HepG2 (cell line): ENCODE results near the gene PDPK1. TPM values are rescaled to one million over a fixed set of nuclear protein-coding genes. Genes with fewer than 3 reads are reported as not detected.

Experiments
- CEBPG ChIP-seq: IDR thresholded peaks from 2 replicates; pipeline ENCODE4 v1.6.1; 2016
- GFI1 ChIP-seq: sonication (generic); formaldehyde crosslinking; IDR thresholded peaks from 2 replicates; pipeline ENCODE4 v1.5.0; 2020; ENCODE audit warnings: missing genetic modification reagents, mild to moderate bottlenecking, borderline replicate concordance
- KLF11 ChIP-seq: IDR thresholded peaks from 2 replicates; pipeline ENCODE4 v1.6.1; 2016; ENCODE audit warnings: missing compliant biosample characterization
- KLF6 ChIP-seq: IDR thresholded peaks from 2 replicates; pipeline ENCODE4 v1.8.0; 2016; ENCODE audit warnings: missing biosample characterization, missing genetic modification reagents
- MAFF ChIP-seq: IDR thresholded peaks from 2 replicates; pipeline ENCODE4 v1.6.1; 2011; ENCODE audit warnings: low read depth, low read length, improper control_type of control experiment
- PCBP1 ChIP-seq: fragments of 200-400 bp; formaldehyde crosslinking; IDR thresholded peaks from 2 replicates; pipeline ENCODE4 v1.6.1; 2017; ENCODE audit warnings: mild to moderate bottlenecking, low read depth, low read length, borderline replicate concordance
- RXRB ChIP-seq: IDR thresholded peaks from 2 replicates; pipeline ENCODE4 v1.6.1; 2016; ENCODE audit warnings: borderline replicate concordance, missing genetic modification reagents, missing compliant biosample characterization
- SAP130 ChIP-seq: IDR thresholded peaks from 2 replicates; pipeline ENCODE4 v1.6.1; 2016; ENCODE audit warnings: low read depth
- SIN3A ChIP-seq: IDR thresholded peaks from 2 replicates; pipeline ENCODE4 v1.6.1; 2011; ENCODE audit warnings: low read depth, mild to moderate bottlenecking, control low read depth, low read length, borderline replicate concordance
- TEAD3 ChIP-seq: optimal IDR thresholded peaks from 2 replicates; pipeline ENCODE3; 2016; ENCODE audit warnings: borderline replicate concordance
- YEATS2 ChIP-seq: sonication (generic); formaldehyde crosslinking; IDR thresholded peaks from 2 replicates; pipeline ENCODE4 v1.4.0; 2020; ENCODE audit warnings: missing genetic modification reagents, borderline replicate concordance
- ZFY ChIP-seq: sonication (generic); formaldehyde crosslinking; IDR thresholded peaks from 2 replicates; pipeline ENCODE4 v1.4.0; 2020; ENCODE audit warnings: missing genetic modification reagents
- ZNF317 ChIP-seq: sonication (generic); formaldehyde crosslinking; IDR thresholded peaks from 2 replicates; pipeline ENCODE4 v1.5.0; 2020; ENCODE audit warnings: mild to moderate bottlenecking, missing genetic modification reagents
- ZNF816 ChIP-seq: sonication (generic); formaldehyde crosslinking; IDR thresholded peaks from 2 replicates; pipeline ENCODE4 v1.8.0; 2022; ENCODE audit warnings: missing genetic modification reagents, mild to moderate bottlenecking, borderline replicate concordance
- polyA plus RNA-seq, 8 experiments: library from polyadenylated mRNA; depleted of rRNA in 3 of 8; stranded (reverse) in 7 of 8; unstranded in 1 of 8; fragments of >200 nt; fragmentation: Illumina TruSeq in 4 of 8; extraction: Trizol in 4 of 8; gene quantifications; 2 replicates each; pipeline versions ENCODE4 v1.2.1 to v1.2.3, GENCODE V29; 2011 to 2016; ENCODE audit warnings: low read depth in 4 of 8, missing spikeins in 1 of 8, mixed read lengths in 1 of 8; ENCODE audit not compliant: insufficient read depth in 1 of 8
- total RNA-seq, 5 experiments: library from RNA; depleted of rRNA; stranded (reverse); fragments of >200 nt; fragmentation: Illumina TruSeq; extraction: Trizol; gene quantifications; 2 replicates each; pipeline ENCODE4 v1.2.3, GENCODE V29; 2016; ENCODE audit warnings: low read depth in 1 of 5
- TF ChIP-seq, protein P1 (sequence below): IDR thresholded peaks from 2 replicates; pipeline ENCODE4 v1.6.1; 2016
- TF ChIP-seq, protein P2 (sequence below): sonication (generic); formaldehyde crosslinking; IDR thresholded peaks from 2 replicates; pipeline ENCODE4 v1.4.0; 2020; ENCODE audit warnings: mild to moderate bottlenecking, missing genetic modification reagents
- TF ChIP-seq, protein P3 (sequence below): sonication (generic); formaldehyde crosslinking; IDR thresholded peaks from 2 replicates; pipeline ENCODE4 v1.4.0; 2020; ENCODE audit warnings: mild to moderate bottlenecking, missing genetic modification reagents, borderline replicate concordance

PDPK1 gene
- total and polyA plus RNA-seq, 2 of the 13 experiments (the other 11 are each of a cell fraction or from before 2014, with no cell fraction given), result 59.6 to 129 TPM

DNA sequence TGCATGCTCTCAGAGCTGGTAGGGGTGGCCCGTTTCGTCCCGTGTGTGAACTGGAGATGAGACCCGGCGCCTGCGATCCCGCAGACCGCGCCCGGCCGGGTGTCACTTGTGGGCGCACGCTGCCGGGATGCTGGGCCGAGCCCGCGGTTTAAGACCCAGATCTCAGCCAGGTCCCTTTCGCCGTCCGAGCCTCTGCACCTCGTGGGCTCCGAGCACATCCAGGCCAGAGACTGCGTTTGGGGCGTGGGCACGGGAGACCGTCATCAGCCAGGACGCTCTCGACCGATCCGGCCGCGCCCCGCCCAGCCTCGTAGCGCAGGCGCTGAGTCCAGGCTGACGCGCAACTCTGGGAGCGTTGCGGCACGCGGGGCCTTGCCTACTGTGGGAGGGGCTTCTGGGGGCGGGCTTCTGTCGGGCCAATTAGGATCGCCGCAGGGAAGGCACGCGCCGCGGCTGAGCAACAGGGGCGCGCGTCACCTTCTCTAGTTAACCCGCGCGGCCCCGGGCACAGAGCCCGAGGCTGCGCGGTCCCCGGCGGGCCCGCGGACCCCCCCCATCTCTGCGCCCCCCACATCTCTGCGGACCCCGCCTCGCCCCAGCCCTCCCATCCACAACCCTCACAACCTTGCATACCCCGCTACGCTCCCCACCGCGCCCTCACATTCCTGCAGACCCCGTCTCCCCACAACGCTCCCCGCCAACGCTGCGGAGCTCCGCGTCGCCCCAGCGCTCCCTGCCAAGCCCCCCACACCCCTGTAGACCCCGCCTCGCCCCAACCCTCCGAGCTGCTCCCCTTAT, 5.9 kb upstream of the PDPK1 start (continued):
- TF ChIP-seq, protein P1, sequence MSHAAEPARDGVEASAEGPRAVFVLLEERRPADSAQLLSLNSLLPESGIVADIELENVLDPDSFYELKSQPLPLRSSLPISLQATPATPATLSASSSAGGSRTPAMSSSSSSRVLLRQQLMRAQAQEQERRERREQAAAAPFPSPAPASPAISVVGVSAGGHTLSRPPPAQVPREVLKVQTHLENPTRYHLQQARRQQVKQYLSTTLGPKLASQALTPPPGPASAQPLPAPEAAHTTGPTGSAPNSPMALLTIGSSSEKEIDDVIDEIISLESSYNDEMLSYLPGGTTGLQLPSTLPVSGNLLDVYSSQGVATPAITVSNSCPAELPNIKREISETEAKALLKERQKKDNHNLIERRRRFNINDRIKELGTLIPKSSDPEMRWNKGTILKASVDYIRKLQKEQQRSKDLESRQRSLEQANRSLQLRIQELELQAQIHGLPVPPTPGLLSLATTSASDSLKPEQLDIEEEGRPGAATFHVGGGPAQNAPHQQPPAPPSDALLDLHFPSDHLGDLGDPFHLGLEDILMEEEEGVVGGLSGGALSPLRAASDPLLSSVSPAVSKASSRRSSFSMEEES, result peak; percentile 61; the same call in 1 of the 2 replicates
- peak; percentile 65; the same call in 1 of the 2 replicates for TF ChIP-seq SIN3A
- 0 out of 2 replicates have a peak, but pooled peaks have one; percentile 43 for TF ChIP-seq KLF6 (CRISPR knock-in tag)
- peak; percentile 73 for TF ChIP-seq ZFY
- TF ChIP-seq ZNF317 (CRISPR knock-in tag), result 0 out of 2 replicates have a peak, but pooled peaks have one; percentile 11
- TF ChIP-seq SAP130, result peak; percentile 90
- no peak for TF ChIP-seq ZNF816 (CRISPR knock-in tag)
- 0 out of 2 replicates have a peak, but pooled peaks have one; percentile 49 for TF ChIP-seq RXRB (CRISPR knock-in tag)
- peak; percentile 75; the same call in 1 of the 2 replicates for TF ChIP-seq YEATS2
- TF ChIP-seq, protein P2, sequence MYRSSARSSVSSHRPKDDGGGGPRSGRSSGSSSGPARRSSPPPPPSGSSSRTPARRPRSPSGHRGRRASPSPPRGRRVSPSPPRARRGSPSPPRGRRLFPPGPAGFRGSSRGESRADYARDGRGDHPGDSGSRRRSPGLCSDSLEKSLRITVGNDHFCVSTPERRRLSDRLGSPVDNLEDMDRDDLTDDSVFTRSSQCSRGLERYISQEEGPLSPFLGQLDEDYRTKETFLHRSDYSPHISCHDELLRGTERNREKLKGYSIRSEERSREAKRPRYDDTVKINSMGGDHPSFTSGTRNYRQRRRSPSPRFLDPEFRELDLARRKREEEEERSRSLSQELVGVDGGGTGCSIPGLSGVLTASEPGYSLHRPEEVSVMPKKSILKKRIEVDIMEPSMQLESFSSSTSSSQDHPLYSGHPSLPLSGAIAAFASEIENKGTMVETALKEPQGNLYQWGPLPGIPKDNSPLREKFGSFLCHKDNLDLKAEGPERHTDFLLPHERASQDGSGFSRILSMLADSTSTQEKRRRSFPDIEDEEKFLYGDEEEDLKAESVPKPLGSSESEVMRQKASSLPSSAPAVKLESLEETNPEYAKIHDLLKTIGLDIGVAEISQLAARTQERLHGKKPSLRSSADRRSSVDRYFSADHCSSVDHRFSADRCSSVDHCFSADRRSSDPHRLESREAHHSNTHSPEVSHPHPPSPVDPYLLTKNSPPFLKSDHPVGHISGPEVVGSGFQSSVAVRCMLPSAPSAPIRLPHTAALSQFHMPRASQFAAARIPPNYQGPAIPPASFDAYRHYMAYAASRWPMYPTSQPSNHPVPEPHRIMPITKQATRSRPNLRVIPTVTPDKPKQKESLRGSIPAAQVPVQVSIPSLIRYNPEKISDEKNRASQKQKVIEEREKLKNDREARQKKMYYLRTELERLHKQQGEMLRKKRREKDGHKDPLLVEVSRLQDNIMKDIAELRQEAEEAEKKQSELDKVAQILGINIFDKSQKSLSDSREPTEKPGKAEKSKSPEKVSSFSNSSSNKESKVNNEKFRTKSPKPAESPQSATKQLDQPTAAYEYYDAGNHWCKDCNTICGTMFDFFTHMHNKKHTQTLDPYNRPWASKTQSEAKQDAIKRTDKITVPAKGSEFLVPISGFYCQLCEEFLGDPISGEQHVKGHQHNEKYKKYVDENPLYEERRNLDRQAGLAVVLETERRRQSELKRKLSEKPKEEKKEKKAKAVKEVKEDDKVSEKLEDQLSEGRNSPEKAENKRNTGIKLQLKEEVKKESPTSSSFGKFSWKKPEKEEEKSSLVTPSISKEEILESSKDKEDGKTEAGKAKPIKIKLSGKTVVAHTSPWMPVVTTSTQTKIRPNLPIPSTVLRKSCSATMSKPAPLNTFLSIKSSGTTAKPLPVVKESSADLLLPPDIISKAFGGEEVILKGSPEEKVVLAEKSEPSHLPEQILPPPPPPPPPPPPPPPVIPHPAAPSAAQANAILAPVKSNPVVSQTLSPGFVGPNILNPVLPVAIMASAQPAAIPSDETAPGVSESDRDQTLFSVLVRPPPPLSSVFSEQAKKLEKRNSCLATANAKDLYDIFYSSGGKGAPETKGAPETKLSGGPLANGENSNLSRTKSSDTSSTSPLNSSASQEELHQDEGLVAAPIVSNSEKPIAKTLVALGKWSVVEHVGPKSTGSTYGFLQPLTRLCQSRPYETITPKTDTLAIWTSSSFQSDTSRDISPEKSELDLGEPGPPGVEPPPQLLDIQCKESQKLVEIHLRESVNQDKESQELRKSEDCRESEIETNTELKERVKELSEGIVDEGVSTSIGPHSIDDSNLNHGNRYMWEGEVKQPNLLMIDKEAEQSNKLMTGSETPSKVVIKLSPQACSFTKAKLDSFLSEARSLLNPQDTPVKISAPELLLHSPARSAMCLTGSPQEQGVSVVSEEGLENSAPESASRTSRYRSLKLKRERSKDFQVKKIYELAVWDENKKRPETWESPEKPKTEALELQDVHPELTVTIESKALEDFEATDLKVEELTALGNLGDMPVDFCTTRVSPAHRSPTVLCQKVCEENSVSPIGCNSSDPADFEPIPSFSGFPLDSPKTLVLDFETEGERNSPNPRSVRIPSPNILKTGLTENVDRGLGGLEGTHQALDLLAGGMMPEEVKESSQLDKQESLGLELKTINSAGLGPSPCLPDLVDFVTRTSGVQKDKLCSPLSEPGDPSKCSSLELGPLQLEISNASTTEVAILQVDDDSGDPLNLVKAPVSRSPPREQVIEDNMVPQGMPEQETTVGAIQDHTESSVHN, result 0 out of 2 replicates have a peak, but pooled peaks have one; percentile 47
- 0 out of 2 replicates have a peak, but pooled peaks have one; percentile 75 for TF ChIP-seq KLF11 (CRISPR knock-in tag)
- TF ChIP-seq GFI1, result peak; percentile 73; the same call in 1 of the 2 replicates
- TF ChIP-seq, protein P3, sequence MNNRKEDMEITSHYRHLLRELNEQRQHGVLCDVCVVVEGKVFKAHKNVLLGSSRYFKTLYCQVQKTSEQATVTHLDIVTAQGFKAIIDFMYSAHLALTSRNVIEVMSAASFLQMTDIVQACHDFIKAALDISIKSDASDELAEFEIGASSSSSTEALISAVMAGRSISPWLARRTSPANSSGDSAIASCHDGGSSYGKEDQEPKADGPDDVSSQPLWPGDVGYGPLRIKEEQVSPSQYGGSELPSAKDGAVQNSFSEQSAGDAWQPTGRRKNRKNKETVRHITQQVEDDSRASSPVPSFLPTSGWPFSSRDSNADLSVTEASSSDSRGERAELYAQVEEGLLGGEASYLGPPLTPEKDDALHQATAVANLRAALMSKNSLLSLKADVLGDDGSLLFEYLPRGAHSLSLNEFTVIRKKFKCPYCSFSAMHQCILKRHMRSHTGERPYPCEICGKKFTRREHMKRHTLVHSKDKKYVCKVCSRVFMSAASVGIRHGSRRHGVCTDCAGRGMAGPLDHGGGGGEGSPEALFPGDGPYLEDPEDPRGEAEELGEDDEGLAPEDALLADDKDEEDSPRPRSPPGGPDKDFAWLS (CRISPR knock-in tag), result no peak
- TF ChIP-seq MAFF, result no peak
- peak; percentile 84 for TF ChIP-seq TEAD3
- no peak for TF ChIP-seq PCBP1
- TF ChIP-seq CEBPG, result peak; percentile 78
